ENCODE data around the gene MCTP1.

Gene MCTP1

DNA sequence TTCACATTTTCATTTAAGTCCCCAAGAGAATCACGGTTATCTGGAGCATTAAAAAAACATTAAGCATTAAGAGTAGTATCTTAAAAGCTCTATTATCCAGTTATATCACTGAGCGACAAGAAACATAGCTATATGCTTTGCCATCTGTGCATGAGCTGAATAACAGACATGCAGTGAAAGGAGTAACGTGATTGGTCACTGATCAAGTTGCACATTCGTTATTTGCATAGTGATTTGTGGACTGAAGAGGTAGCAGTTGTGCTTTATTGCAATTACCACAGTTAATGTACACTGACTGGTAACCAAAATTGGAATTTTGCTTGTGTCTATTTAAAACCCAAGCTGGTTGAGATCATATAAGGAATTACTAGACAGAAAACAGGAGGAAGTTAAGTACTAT lies 107.4 kb downstream of the MCTP1 start:
- H3K4me3 ChIP-seq (ENCODE audit: control insufficient read depth, low read depth, low read length): no peak overlapping the region
- TF ChIP-seq, protein P1, sequence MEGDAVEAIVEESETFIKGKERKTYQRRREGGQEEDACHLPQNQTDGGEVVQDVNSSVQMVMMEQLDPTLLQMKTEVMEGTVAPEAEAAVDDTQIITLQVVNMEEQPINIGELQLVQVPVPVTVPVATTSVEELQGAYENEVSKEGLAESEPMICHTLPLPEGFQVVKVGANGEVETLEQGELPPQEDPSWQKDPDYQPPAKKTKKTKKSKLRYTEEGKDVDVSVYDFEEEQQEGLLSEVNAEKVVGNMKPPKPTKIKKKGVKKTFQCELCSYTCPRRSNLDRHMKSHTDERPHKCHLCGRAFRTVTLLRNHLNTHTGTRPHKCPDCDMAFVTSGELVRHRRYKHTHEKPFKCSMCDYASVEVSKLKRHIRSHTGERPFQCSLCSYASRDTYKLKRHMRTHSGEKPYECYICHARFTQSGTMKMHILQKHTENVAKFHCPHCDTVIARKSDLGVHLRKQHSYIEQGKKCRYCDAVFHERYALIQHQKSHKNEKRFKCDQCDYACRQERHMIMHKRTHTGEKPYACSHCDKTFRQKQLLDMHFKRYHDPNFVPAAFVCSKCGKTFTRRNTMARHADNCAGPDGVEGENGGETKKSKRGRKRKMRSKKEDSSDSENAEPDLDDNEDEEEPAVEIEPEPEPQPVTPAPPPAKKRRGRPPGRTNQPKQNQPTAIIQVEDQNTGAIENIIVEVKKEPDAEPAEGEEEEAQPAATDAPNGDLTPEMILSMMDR (conservative IDR thresholded peaks at IDR 0.05; ENCODE audit: control insufficient read depth, insufficient read depth, low read depth, low read length): no peak
- no peak for DNase-seq (ENCODE audit: low read depth)

DNA sequence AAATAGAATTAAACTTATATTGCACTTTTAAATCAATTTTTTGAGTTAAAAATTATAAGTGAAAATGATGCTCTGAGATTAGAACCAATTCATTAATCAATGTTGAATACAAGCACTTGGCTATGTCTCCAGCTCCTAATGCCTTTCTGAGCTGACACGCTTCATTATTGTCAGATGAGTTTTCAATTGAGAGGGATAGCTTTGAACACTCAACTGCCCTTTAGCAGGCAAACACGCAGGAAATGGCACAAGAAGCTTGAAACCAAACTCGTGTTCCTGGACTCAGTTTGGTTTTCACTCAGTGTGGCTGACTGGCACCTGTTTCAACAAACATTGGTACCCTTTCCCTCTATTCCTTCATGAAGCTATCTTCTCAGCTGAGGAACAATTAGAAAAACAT lies 109.8 kb downstream of the MCTP1 start:
- TF ChIP-seq, protein P1 (conservative IDR thresholded peaks at IDR 0.05; ENCODE audit: control insufficient read depth, insufficient read depth, low read depth, low read length): no peak
- DNase-seq (ENCODE audit: low read depth): no peak
- no peak overlapping the region for H3K4me3 ChIP-seq (ENCODE audit: control insufficient read depth, low read depth, low read length)

DNA sequence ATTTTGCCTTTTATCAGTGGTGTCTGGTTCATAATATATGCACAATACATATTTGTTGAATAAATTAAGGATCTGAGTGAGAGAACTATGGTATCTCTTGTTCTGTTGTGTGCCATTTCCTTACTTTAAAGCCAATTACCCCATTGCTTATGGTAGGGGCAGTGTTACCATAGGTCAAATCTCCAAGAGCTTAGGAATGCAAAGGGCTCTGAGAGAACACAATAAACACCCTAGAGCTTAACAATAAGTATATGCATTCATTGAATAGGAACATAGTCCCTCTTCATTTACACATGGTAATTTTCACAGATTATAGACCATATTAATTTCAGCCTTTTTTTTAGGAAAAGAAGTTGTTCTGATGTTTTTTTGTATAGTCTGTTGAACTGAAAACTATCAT lies 112.2 kb downstream of the MCTP1 start:
- TF ChIP-seq, protein P1 (conservative IDR thresholded peaks at IDR 0.05; ENCODE audit: control insufficient read depth, insufficient read depth, low read depth, low read length): no peak
- H3K4me3 ChIP-seq (ENCODE audit: control insufficient read depth, low read depth, low read length): no peak overlapping the region
- no peak for DNase-seq (ENCODE audit: low read depth)

DNA sequence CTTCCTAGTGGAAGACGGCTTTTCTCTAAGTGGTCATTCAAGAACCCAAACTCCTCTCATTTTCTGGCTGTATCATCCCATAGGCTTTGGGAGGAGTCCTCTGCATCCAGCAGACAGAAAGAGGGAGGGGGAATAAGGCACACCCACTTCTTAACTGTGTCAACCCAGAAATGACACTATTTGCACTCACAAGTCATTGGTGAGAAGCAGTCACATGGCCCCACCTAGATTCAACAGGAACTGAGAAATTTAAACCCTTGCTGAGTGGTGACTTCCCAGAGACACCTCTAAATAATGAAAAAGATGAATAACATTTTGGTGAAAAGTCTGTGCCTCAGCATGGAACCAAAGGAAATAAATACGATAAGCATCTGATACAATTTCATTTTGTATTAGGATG lies 120.0 kb downstream of the MCTP1 start:
- no peak for DNase-seq (ENCODE audit: low read depth)
- H3K4me3 ChIP-seq (ENCODE audit: control insufficient read depth, low read depth, low read length): no peak overlapping the region
- TF ChIP-seq, protein P1 (conservative IDR thresholded peaks at IDR 0.05; ENCODE audit: control insufficient read depth, insufficient read depth, low read depth, low read length): no peak

DNA sequence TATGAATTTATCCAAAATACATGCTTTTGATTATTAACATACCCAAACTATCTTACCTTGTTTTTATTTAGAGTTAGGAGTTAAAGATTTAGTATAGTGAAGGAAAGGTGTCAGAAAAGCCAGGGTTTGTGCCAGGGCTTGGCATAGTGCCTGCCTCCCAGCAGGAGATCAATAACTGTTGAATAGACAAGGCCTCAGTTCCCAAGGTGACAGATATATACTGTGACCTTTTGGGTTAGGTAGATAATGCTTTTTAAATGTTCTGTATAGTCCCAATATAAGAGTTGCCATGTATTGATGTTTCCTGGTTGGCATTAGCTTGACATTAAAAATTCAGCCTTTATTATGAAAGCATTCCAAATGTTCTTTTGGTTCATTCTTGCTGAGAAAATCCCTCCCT lies 121.8 kb downstream of the MCTP1 start:
- no peak overlapping the region for H3K4me3 ChIP-seq (ENCODE audit: control insufficient read depth, low read depth, low read length)
- TF ChIP-seq, protein P1 (conservative IDR thresholded peaks at IDR 0.05; ENCODE audit: control insufficient read depth, insufficient read depth, low read depth, low read length): no peak
- DNase-seq (ENCODE audit: low read depth): no peak

DNA sequence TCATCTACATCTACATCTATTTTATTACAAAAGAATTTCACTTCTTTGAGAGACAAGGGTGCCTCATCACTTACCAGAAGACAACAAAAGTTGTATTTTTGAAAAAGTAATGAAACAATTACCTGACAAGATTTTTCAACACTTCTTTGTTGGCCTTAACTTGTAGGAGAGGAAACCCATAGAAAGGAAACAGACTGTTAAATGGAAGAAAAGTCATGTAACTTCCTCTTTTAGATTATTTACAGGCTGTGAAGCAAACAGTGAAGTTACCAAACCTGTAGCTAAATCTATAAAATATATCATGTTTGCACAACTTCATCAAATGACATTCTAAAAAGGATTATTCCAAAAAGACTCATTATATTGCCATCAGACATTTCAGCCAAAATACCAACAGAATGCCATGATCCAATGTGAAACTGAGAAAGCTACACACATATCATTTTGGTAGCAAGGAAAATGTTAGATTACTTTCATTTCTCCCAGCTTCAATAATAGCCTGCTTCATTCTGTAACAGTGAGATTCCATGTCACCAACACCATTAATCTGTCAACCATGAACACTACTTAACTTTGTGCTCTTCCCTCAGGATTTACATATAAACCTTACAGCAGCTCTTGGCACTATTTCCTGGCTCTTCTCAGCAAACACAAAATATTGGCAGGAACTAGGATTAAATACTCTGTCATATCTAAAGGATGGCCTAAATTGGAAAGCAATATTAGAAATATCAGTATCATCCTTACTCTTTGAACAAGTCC lies 122.5 kb downstream of the MCTP1 start:
- DNase-seq (ENCODE audit: low read depth): no peak
- TF ChIP-seq, protein P1 (conservative IDR thresholded peaks at IDR 0.05; ENCODE audit: control insufficient read depth, insufficient read depth, low read depth, low read length): no peak
- no peak overlapping the region for H3K4me3 ChIP-seq (ENCODE audit: control insufficient read depth, low read depth, low read length)

Measured in fibroblast of mammary gland (primary cell).